MCF 10A (cell line): ENCODE results near the gene P3H1. TPM values are rescaled to one million over a fixed set of nuclear protein-coding genes. Genes with fewer than 3 reads are reported as not detected.

ENCODE experiments used
- BruUV-seq: library from RNA; stranded (reverse); fragments of 400-500 nt; replicated peaks from 2 replicates; lab custom pipeline; 2021; lab: Mats Ljungman, UMichigan
- CTCF ChIA-PET: fragments of 300-600 bp; sonication (Branson Sonifier 250); formaldehyde crosslinking; extraction: SDS; loops from one replicate; lab custom pipeline; 2021; ENCODE audit warnings: antibody characterized with exemption, inconsistent platforms; lab: Yijun Ruan, JAX
- POLR2A ChIA-PET: fragments of 300-600, 350-650 bp; sonication (Branson Sonifier 250); formaldehyde crosslinking; extraction: SDS; loops from one replicate; lab custom pipeline; 2020; ENCODE audit warnings: antibody characterized with exemption, inconsistent platforms; lab: Yijun Ruan, JAX
- DNase-seq: peaks from one replicate; pipeline ENCODE4 v3.0.0-alpha.2; 2018; ENCODE audit not compliant: unreplicated experiment
- H3K27ac Mint-ChIP-seq: one replicate; pipeline ENCODE4 v1.8.0; 2022; ENCODE audit warnings: mild to moderate bottlenecking, low read depth, mixed read lengths; ENCODE audit not compliant: unreplicated experiment
- H3K27me3 Mint-ChIP-seq: one replicate; pipeline ENCODE4 v1.8.0; 2022; ENCODE audit warnings: mixed read lengths; ENCODE audit not compliant: insufficient read depth, unreplicated experiment
- H3K36me3 Mint-ChIP-seq: one replicate; pipeline ENCODE4 v1.8.0; 2022; ENCODE audit warnings: mild to moderate bottlenecking, moderate library complexity, mixed read lengths; ENCODE audit not compliant: insufficient read depth, unreplicated experiment
- H3K4me1 Mint-ChIP-seq: one replicate; pipeline ENCODE4 v1.8.0; 2022; ENCODE audit warnings: mixed read lengths; ENCODE audit not compliant: insufficient read depth, unreplicated experiment
- H3K4me3 Mint-ChIP-seq: one replicate; pipeline ENCODE4 v1.8.0; 2022; ENCODE audit warnings: mild to moderate bottlenecking, moderate library complexity, mixed read lengths; ENCODE audit not compliant: unreplicated experiment
- H3K9me3 Mint-ChIP-seq: one replicate; pipeline ENCODE4 v1.8.0; 2022; ENCODE audit warnings: mixed read lengths; ENCODE audit not compliant: unreplicated experiment
- CTCF ChIP-seq: fragments of 200-600 bp; IDR thresholded peaks from one replicate; pipeline ENCODE4 v1.8.0; 2022; ENCODE audit warnings: antibody characterized with exemption, mild to moderate bottlenecking; ENCODE audit not compliant: unreplicated experiment
- intact Hi-C: fragments of 100-400 bp; cut with micrococcal nuclease; formaldehyde crosslinking; loops from 2 replicates; pipeline ENCODE4 v1.14.1; 2022
- total RNA-seq: library from RNA; stranded (reverse); gene quantifications from 2 replicates; pipeline ENCODE4 v1.2.3, GENCODE V29; 2022

P3H1 gene
- total RNA-seq, 1 experiment from 2014 or later: 36.1 TPM

DNA sequence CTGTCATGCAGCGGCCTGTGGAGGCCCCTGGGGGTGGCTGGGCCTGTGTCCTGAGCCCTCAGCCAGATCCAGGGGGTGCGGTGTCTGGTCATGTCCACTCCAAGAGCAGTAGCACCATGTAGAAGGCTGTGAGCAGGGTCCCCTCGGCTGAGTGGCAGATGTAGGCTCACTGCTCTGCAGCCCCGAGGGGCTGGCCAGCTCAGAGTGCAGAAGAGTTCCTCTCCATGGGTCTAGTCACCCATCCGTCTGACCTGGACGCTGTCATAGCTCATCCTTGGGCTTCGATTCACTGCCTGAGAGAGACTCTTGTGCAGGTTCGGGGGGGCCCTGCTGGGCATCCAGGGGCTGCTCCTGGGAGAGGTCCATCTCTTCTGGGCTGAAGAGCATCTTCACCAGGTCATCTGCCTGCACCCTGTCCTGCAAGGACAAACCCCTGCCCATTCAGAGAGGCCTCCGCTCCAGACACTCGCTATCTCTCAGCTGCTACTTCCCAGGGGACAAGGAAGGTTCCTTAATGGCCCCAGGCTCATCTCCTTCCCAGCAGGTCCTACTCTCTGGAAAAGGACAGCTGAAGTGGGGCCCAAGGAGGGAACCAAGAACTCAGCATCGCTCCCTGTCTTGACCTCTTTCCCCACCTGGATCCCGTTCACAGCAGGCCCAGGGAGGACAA is 20.3 kb downstream of the P3H1 start:
- DNase-seq: no peak
- Mint-ChIP-seq H3K9me3 (no peaks in the 10 kb centered on the region), H3K4me3 (no peak overlapping the region), H3K4me1 (peaks cover 18% of the 10 kb centered on the region), H3K36me3 (peaks cover 32% of the 10 kb centered on the region), H3K27me3 (no peaks in the 10 kb centered on the region), H3K27ac (no peak overlapping the region)
- BruUV-seq: TSS peak; percentile 64
- intact Hi-C loops: no loop called here
- POLR2A ChIA-PET: interaction anchor here (1.1 kb wide), 1 partner anchor 9 kb away, joined by 3 read pairs; no protein-coding TSS in a partner anchor
- CTCF ChIA-PET: interaction anchor here (0.5 to 2.4 kb wide), 11 partner anchors 11 to 204 kb away, joined by 3 to 13 read pairs (median 4); no protein-coding TSS in a partner anchor
- no peak for TF ChIP-seq CTCF

GRCh38 chr1:42745851-42746250 is 21.0 kb downstream of the P3H1 start:
- DNase-seq: no peak
- POLR2A ChIA-PET: interaction anchor here (0.8 to 1.2 kb wide), 3 partner anchors 9 to 63 kb away, joined by 3 to 4 read pairs (median 3); partner anchors contain the start of genes C1orf50 and P3H1
- intact Hi-C loops: no loop called here
- Mint-ChIP-seq H3K27ac (no peak overlapping the region), H3K27me3 (no peaks in the 10 kb centered on the region), H3K4me3 (no peak overlapping the region), H3K36me3 (peaks cover 28% of the 10 kb centered on the region), H3K4me1 (peaks cover 18% of the 10 kb centered on the region), H3K9me3 (no peaks in the 10 kb centered on the region)
- no peak for TF ChIP-seq CTCF
- CTCF ChIA-PET: interaction anchor here (0.5 to 1.0 kb wide), 5 partner anchors 17 to 166 kb away, joined by 3 to 4 read pairs (median 3); no protein-coding TSS in a partner anchor
- no TSS peak for BruUV-seq

- Mint-ChIP-seq H3K9me3 (no peaks in the 10 kb centered on the region), H3K27me3 (no peaks in the 10 kb centered on the region), H3K4me3 (no peak overlapping the region), H3K36me3 (peaks cover 19% of the 10 kb centered on the region), H3K27ac (no peak overlapping the region), H3K4me1 (peaks cover 18% of the 10 kb centered on the region)
- TF ChIP-seq CTCF: no peak
- BruUV-seq: no TSS peak
- POLR2A ChIA-PET: interaction anchor here (0.6 to 2.9 kb wide), 7 partner anchors 10 to 180 kb away, joined by 3 to 30 read pairs (median 7); partner anchors contain the start of genes C1orf50, P3H1, PPIH and YBX1
- intact Hi-C loops: no loop called here
- CTCF ChIA-PET: interaction anchor here (0.5 to 1.4 kb wide), 4 partner anchors 13 to 22 kb away, joined by 3 to 10 read pairs (median 4); partner anchors contain the start of genes C1orf50 and P3H1
- no peak for DNase-seq
These were observed 22.7 kb downstream of the P3H1 start for GRCh38 chr1:42744148-42744413.

- TF ChIP-seq CTCF: no peak
- intact Hi-C loops: no loop called here
- no peaks in the 10 kb centered on the region for H3K9me3 Mint-ChIP-seq
- BruUV-seq: no TSS peak
- no peak overlapping the region for H3K4me3 Mint-ChIP-seq
- POLR2A ChIA-PET: interaction anchor here (0.8 to 2.9 kb wide), 11 partner anchors 10 to 130 kb away, joined by 3 to 30 read pairs (median 5); partner anchors contain the start of genes C1orf50, P3H1, PPIH and YBX1
- CTCF ChIA-PET: interaction anchor here (0.5 to 1.4 kb wide), 8 partner anchors 9 to 117 kb away, joined by 3 to 10 read pairs (median 4); partner anchors contain the start of genes C1orf50 and P3H1
- peaks cover 19% of the 10 kb centered on the region for H3K36me3 Mint-ChIP-seq
- peak; percentile 76 for DNase-seq
- H3K4me1 Mint-ChIP-seq: peaks cover 16% of the 10 kb centered on the region
- no peaks in the 10 kb centered on the region for H3K27me3 Mint-ChIP-seq
- H3K27ac Mint-ChIP-seq: no peak overlapping the region
These were observed 23.3 kb downstream of the P3H1 start for GRCh38 chr1:42743317-42744147.
